Measurements from ENCODE around the gene IER5L. TPM values are rescaled to one million over a fixed set of nuclear protein-coding genes. Genes with fewer than 3 reads are reported as not detected.

Gene IER5L
- total and polyA plus RNA-seq, 10 donors = 3.9 to 14.0 (median 8.2) TPM

- intact Hi-C loops (cut with DNase I; ENCODE audit: low total_unique reads) = no loop called here
- 57 to 82% (median 72%) methylated on average over 6 of the region's 6 CpGs for WGBS, 5 donors
- Histone ChIP-seq H3K9me3 (no peaks in the 10 kb centered on the region), H3K27me3 (replicated peaks in 1 of 7) (peaks cover 0 to 6% (median 0%) of the 10 kb centered on the region in 7 donors), H3K4me1 (peaks cover 0 to 31% (median 20%) of the 10 kb centered on the region in 6 donors), H3K27ac (no peak overlapping the region), H3K36me3 (no peaks in the 10 kb centered on the region), H3K4me3 (no peak overlapping the region)
- no peak for TF ChIP-seq POLR2AphosphoS5 (IDR thresholded peaks at IDR 0.05)
- no peak for TF ChIP-seq POLR2A (IDR thresholded peaks at IDR 0.05)
- no peak for TF ChIP-seq CTCF (IDR thresholded peaks at IDR 0.05 in 8 of 11, conservative IDR thresholded peaks at IDR 0.05 in 3 of 11)
- no peak for DNase-seq
These were observed 40.2 kb upstream of the IER5L start for GRCh38 chr9:129218272-129218625.

- no peaks in the 10 kb centered on the region for H3K9me3 ChIP-seq
- no peak for DNase-seq
- TF ChIP-seq POLR2AphosphoS5 (IDR thresholded peaks at IDR 0.05) = no peak
- TF ChIP-seq CTCF (IDR thresholded peaks at IDR 0.05 in 8 of 11, conservative IDR thresholded peaks at IDR 0.05 in 3 of 11) = no peak
- TF ChIP-seq POLR2A (IDR thresholded peaks at IDR 0.05) = no peak
- H3K27ac ChIP-seq = no peak overlapping the region
- H3K4me1 ChIP-seq = peaks cover 0 to 9% (median 1%) of the 10 kb centered on the region in 6 donors
- no peak overlapping the region for H3K4me3 ChIP-seq
- no peaks in the 10 kb centered on the region for H3K36me3 ChIP-seq
- no peaks in the 10 kb centered on the region for H3K27me3 ChIP-seq (replicated peaks in 1 of 7)
- WGBS, 5 donors = 87 to 99% (median 94%) methylated on average over 5 of the region's 5 CpGs
- intact Hi-C loops (cut with DNase I; ENCODE audit: low total_unique reads) = no loop called here
These were observed 35.5 kb upstream of the IER5L start for GRCh38 chr9:129213551-129213950.

GRCh38 chr9:129211686-129212085, 33.6 kb upstream of the IER5L start:
- H3K4me1 ChIP-seq = peaks cover 0 to 15% (median 4%) of the 10 kb centered on the region in 6 donors
- H3K4me3 ChIP-seq = no peak overlapping the region
- no peaks in the 10 kb centered on the region for H3K9me3 ChIP-seq
- H3K27me3 ChIP-seq (replicated peaks in 1 of 7) = no peaks in the 10 kb centered on the region
- whole genome bisulfite sequencing, 5 donors = 77 to 88% (median 85%) methylated on average over 7 of the region's 7 CpGs
- no peaks in the 10 kb centered on the region for H3K36me3 ChIP-seq
- H3K27ac ChIP-seq = no peak overlapping the region
- no peak for TF ChIP-seq POLR2A (IDR thresholded peaks at IDR 0.05)
- TF ChIP-seq CTCF (IDR thresholded peaks at IDR 0.05 in 8 of 11, conservative IDR thresholded peaks at IDR 0.05 in 3 of 11) = no peak
- TF ChIP-seq POLR2AphosphoS5 (IDR thresholded peaks at IDR 0.05) = no peak
- intact Hi-C loops (cut with DNase I; ENCODE audit: low total_unique reads) = no loop called here
- DNase-seq = no peak

GRCh38 chr9:129210125-129210524, 32.1 kb upstream of the IER5L start:
- WGBS, 5 donors = 73 to 93% (median 74%) methylated on average over 4 to 5 of the region's 5 CpGs
- H3K27ac ChIP-seq = no peak overlapping the region
- H3K27me3 ChIP-seq (replicated peaks in 1 of 7) = no peaks in the 10 kb centered on the region
- intact Hi-C loops (cut with DNase I; ENCODE audit: low total_unique reads) = no loop called here
- no peaks in the 10 kb centered on the region for H3K36me3 ChIP-seq
- no peaks in the 10 kb centered on the region for H3K9me3 ChIP-seq
- no peak overlapping the region for H3K4me3 ChIP-seq
- no peak for DNase-seq
- peaks cover 0 to 15% (median 4%) of the 10 kb centered on the region in 6 donors for H3K4me1 ChIP-seq
- TF ChIP-seq POLR2AphosphoS5 (IDR thresholded peaks at IDR 0.05) (no peak), CTCF (IDR thresholded peaks at IDR 0.05 in 8 of 11, conservative IDR thresholded peaks at IDR 0.05 in 3 of 11) (no peak), POLR2A (IDR thresholded peaks at IDR 0.05) (no peak)
